H9 (cell line): ENCODE data around the gene EDARADD. TPM values are rescaled to one million over a fixed set of nuclear protein-coding genes. Genes with fewer than 3 reads are reported as not detected.

Experiments
- DNase-seq: peaks from one replicate; pipeline ENCODE4 v3.0.0-alpha.2; 2017
- H2AFZ ChIP-seq: one replicate; pipeline ENCODE4 v1.6.1; 2013; ENCODE audit warnings: mild to moderate bottlenecking, low read length, control low read depth, moderate library complexity
- H2AK5ac ChIP-seq: 2 replicates; pipeline ENCODE4 v1.6.1; 2013; ENCODE audit warnings: low read length, control low read depth, mixed read lengths; ENCODE audit not compliant: insufficient read length
- H2BK120ac ChIP-seq: one replicate; pipeline ENCODE4 v1.6.1; 2013; ENCODE audit warnings: low read depth, mild to moderate bottlenecking, low read length, control low read depth, inconsistent platforms; ENCODE audit not compliant: poor library complexity, severe bottlenecking
- H2BK12ac ChIP-seq: 2 replicates; pipeline ENCODE4 v1.6.1; 2013; ENCODE audit warnings: low read length, control low read depth, mixed read lengths, low read depth; ENCODE audit not compliant: insufficient read length
- H2BK15ac ChIP-seq: 2 replicates; pipeline ENCODE4 v1.6.1; 2013; ENCODE audit warnings: low read depth, low read length, control low read depth
- H2BK20ac ChIP-seq: one replicate; pipeline ENCODE4 v1.6.1; 2013; ENCODE audit warnings: low read depth, mild to moderate bottlenecking, low read length, control low read depth, inconsistent platforms; ENCODE audit not compliant: poor library complexity, severe bottlenecking
- H2BK5ac ChIP-seq: 2 replicates; pipeline ENCODE4 v1.6.1; 2013; ENCODE audit warnings: low read length, control low read depth, mixed read lengths; ENCODE audit not compliant: insufficient read length
- H3K14ac ChIP-seq: 2 replicates; pipeline ENCODE4 v1.6.1; 2013; ENCODE audit warnings: low read length, control low read depth; ENCODE audit not compliant: insufficient read depth
- H3K18ac ChIP-seq: 2 replicates; pipeline ENCODE4 v1.6.1; 2013; ENCODE audit warnings: low read depth, mild to moderate bottlenecking, mixed read lengths, low read length, control low read depth; ENCODE audit not compliant: insufficient read length
- H3K23ac ChIP-seq: 2 replicates; pipeline ENCODE4 v1.6.1; 2013; ENCODE audit warnings: low read length, control low read depth, mixed read lengths, low read depth; ENCODE audit not compliant: insufficient read length
- H3K23me2 ChIP-seq: 2 replicates; pipeline ENCODE4 v1.6.1; 2013; ENCODE audit warnings: low read depth, mild to moderate bottlenecking, mixed read lengths, low read length, control low read depth; ENCODE audit not compliant: insufficient read length, poor library complexity, severe bottlenecking
- H3K27ac ChIP-seq: 2 replicates; pipeline ENCODE4 v1.5.1; 2013; ENCODE audit warnings: low read length, control low read depth, mixed read lengths, low read depth; ENCODE audit not compliant: insufficient read length
- H3K27me3 ChIP-seq: 2 replicates; pipeline ENCODE4 v1.6.1; 2013; ENCODE audit warnings: low read length, control low read depth, inconsistent platforms; ENCODE audit not compliant: insufficient read depth
- H3K4ac ChIP-seq: 2 replicates; pipeline ENCODE4 v1.6.1; 2013; ENCODE audit warnings: low read depth, mild to moderate bottlenecking, control low read depth, inconsistent platforms, low read length, moderate library complexity
- H3K4me1 ChIP-seq: 2 replicates; pipeline ENCODE4 v1.6.1; 2013; ENCODE audit warnings: low read length, control low read depth, inconsistent platforms; ENCODE audit not compliant: insufficient read depth
- H3K4me2 ChIP-seq: 2 replicates; pipeline ENCODE4 v1.6.1; 2013; ENCODE audit warnings: low read length, control low read depth, mixed read lengths; ENCODE audit not compliant: insufficient read length, insufficient read depth
- H3K56ac ChIP-seq: 2 replicates; pipeline ENCODE4 v1.6.1; 2013; ENCODE audit warnings: low read depth, mild to moderate bottlenecking, mixed read lengths, low read length, control low read depth; ENCODE audit not compliant: insufficient read length
- H3K79me1 ChIP-seq: 2 replicates; pipeline ENCODE4 v1.6.1; 2013; ENCODE audit warnings: low read depth, mild to moderate bottlenecking, moderate library complexity, low read length, control low read depth, inconsistent platforms; ENCODE audit not compliant: insufficient read depth, poor library complexity, severe bottlenecking
- H3K79me2 ChIP-seq: 2 replicates; pipeline ENCODE4 v1.6.1; 2013; ENCODE audit warnings: low read length, control low read depth, inconsistent platforms; ENCODE audit not compliant: insufficient read depth
- H3K9ac ChIP-seq: 2 replicates; pipeline ENCODE4 v1.6.1; 2013; ENCODE audit warnings: low read length, control low read depth, mixed read lengths; ENCODE audit not compliant: insufficient read length; ENCODE audit errors: extremely low read depth
- H3K9me3 ChIP-seq: one replicate; pipeline ENCODE4 v1.6.1; 2013; ENCODE audit warnings: low read depth, low read length, inconsistent platforms; ENCODE audit not compliant: control insufficient read depth
- H3T11ph ChIP-seq: one replicate; pipeline ENCODE4 v1.6.1; 2013; ENCODE audit warnings: mild to moderate bottlenecking, low read length, control low read depth, inconsistent platforms
- H4K20me1 ChIP-seq: one replicate; pipeline ENCODE4 v1.6.1; 2013; ENCODE audit not compliant: control insufficient read depth, insufficient read length, insufficient read depth
- H4K5ac ChIP-seq: 2 replicates; pipeline ENCODE4 v1.6.1; 2013; ENCODE audit warnings: low read depth, mild to moderate bottlenecking, mixed read lengths, low read length, control low read depth; ENCODE audit not compliant: insufficient read length
- H4K8ac ChIP-seq: replicated peaks from 2 replicates; pipeline ENCODE4 v1.6.1; 2013; ENCODE audit warnings: low read length, control low read depth, mixed read lengths, low read depth; ENCODE audit not compliant: insufficient read length
- H4K91ac ChIP-seq: 2 replicates; pipeline ENCODE4 v1.6.1; 2013; ENCODE audit warnings: low read depth, mild to moderate bottlenecking, moderate library complexity, mixed read lengths, low read length, control low read depth; ENCODE audit not compliant: insufficient read length
- H3K27ac Mint-ChIP-seq, 3 experiments: 2 replicates in 2 of 3; 3 replicates in 1 of 3; pipeline ENCODE4 v1.8.0; 2020 to 2021; ENCODE audit warnings: mixed read lengths in 3 of 3, mild to moderate bottlenecking in 1 of 3, moderate library complexity in 1 of 3
- H3K27me3 Mint-ChIP-seq: 2 replicates; pipeline ENCODE4 v1.8.0; 2021; ENCODE audit warnings: low read depth, mild to moderate bottlenecking, moderate library complexity, mixed read lengths
- H3K36me3 Mint-ChIP-seq, 3 experiments: 2 replicates in 2 of 3; 3 replicates in 1 of 3; pipeline ENCODE4 v1.8.0; 2020 to 2021; ENCODE audit warnings: low read depth in 3 of 3, mixed read lengths in 3 of 3; ENCODE audit not compliant: insufficient read depth in 1 of 3
- H3K4me1 Mint-ChIP-seq, 2 experiments: 2 replicates each; pipeline ENCODE4 v1.8.0; 2020; ENCODE audit warnings: mixed read lengths in 2 of 2
- H3K4me3 Mint-ChIP-seq, 2 experiments: 2 replicates in 1 of 2; 3 replicates in 1 of 2; pipeline ENCODE4 v1.8.0; 2020 to 2021; ENCODE audit warnings: mild to moderate bottlenecking in 2 of 2, mixed read lengths in 2 of 2, moderate library complexity in 1 of 2
- H3K9me3 Mint-ChIP-seq, 2 experiments: 2 replicates in 1 of 2; 3 replicates in 1 of 2; pipeline ENCODE4 v1.8.0; 2020; ENCODE audit warnings: mild to moderate bottlenecking in 2 of 2, mixed read lengths in 2 of 2, moderate library complexity in 1 of 2
- CTCF ChIP-seq: fragments of 200-600 bp; sonication (generic); conservative IDR thresholded peaks from 3 replicates; pipeline ENCODE4 v1.8.0; 2021; ENCODE audit warnings: antibody characterized with exemption, mild to moderate bottlenecking
- WGBS: extraction: QIAGEN DNeasy Blood & Tissue Kit; methylation state at CpG from one replicate; pipeline ENCODE4 v1.1.7; 2013; ENCODE audit warnings: missing lambda C conversion rate, low lambda C conversion rate, mixed read lengths; ENCODE audit not compliant: insufficient read length; ENCODE audit errors: extremely low coverage; 5-methylcytosine and 5-hydroxymethylcytosine counted together
- total RNA-seq: library from RNA; stranded (reverse); gene quantifications from 2 replicates; pipeline ENCODE4 v1.2.1, GENCODE V29; 2021

EDARADD gene
- total RNA-seq, 1 experiment from 2014 or later, result 3.8 TPM

GRCh38 chr1:236467327-236467641 lies 73.2 kb downstream of the EDARADD start:
- Mint-ChIP-seq H3K4me1 (peaks cover 12 to 34% of the 10 kb centered on the region in 2 experiments), H3K27ac (no peak overlapping the region)

More at GRCh38 chr1:236467327-236467641, 73.2 kb downstream of the EDARADD start:
- H2BK120ac ChIP-seq, result no peak overlapping the region
- H2AFZ ChIP-seq, result no peak overlapping the region
- no peak overlapping the region for H3K27ac ChIP-seq
- Mint-ChIP-seq H3K27me3 (no peaks in the 10 kb centered on the region; the same call in 1 of the 2 replicates), H3K9me3 (no peaks in the 10 kb centered on the region), H3K4me3 (no peak overlapping the region), H3K36me3 (no peaks in the 10 kb centered on the region; a peak in 1 of 7 replicates)
- no peak overlapping the region for H3K56ac ChIP-seq
- no peak for TF ChIP-seq CTCF
- DNase-seq, result no peak
- no peaks in the 10 kb centered on the region for H3K79me1 ChIP-seq
- no peak overlapping the region for H3K18ac ChIP-seq
- H3T11ph ChIP-seq, result no peak overlapping the region
- H3K4me2 ChIP-seq, result no peak overlapping the region
- no peak overlapping the region for H2BK5ac ChIP-seq
- H3K23ac ChIP-seq, result no peak overlapping the region
- no peak overlapping the region for H4K91ac ChIP-seq
- H4K20me1 ChIP-seq, result no peaks in the 10 kb centered on the region
- H3K9ac ChIP-seq, result no peak overlapping the region
- no peak overlapping the region for H2AK5ac ChIP-seq
- H4K5ac ChIP-seq, result no peak overlapping the region
- H3K4ac ChIP-seq, result no peak overlapping the region
- WGBS, result no CpG with 5 or more reads among the region's 5 CpGs
- no peak overlapping the region for H2BK12ac ChIP-seq
- no peak overlapping the region for H2BK20ac ChIP-seq
- H3K14ac ChIP-seq, result no peak overlapping the region
- no peak overlapping the region for H2BK15ac ChIP-seq
- H3K4me1 ChIP-seq, result no peaks in the 10 kb centered on the region
- no peak overlapping the region for H4K8ac ChIP-seq
- no peaks in the 10 kb centered on the region for H3K27me3 ChIP-seq
- no peaks in the 10 kb centered on the region for H3K23me2 ChIP-seq
- H3K79me2 ChIP-seq, result no peaks in the 10 kb centered on the region
- H3K9me3 ChIP-seq, result no peaks in the 10 kb centered on the region
